ENCODE data around the gene ABLIM1. TPM values are rescaled to one million over a fixed set of nuclear protein-coding genes. Genes with fewer than 3 reads are reported as not detected.

The ABLIM1 gene
- total and polyA plus RNA-seq, 3 donors from 2014 or later, result 90.0 to 137 (median 128) TPM

GRCh38 chr10:114566064-114566463 lies 92.0 kb downstream of the ABLIM1 start:
- 92 to 96% methylated on average over 7 of the region's 7 CpGs for WGBS, 2 donors
- H3K36me3 ChIP-seq (ENCODE audit: low read depth, missing control alignments), result no peaks in the 10 kb centered on the region

GRCh38 chr10:114565066-114565465 lies 93.0 kb downstream of the ABLIM1 start:
- TF ChIP-seq POLR2A (IDR thresholded peaks at IDR 0.05) (no peak), CTCF (IDR thresholded peaks at IDR 0.05) (no peak)
- intact Hi-C loops (cut with DNase I; ENCODE audit: low total_unique reads), result no loop called here
- Histone ChIP-seq H3K9me3 (no peaks in the 10 kb centered on the region), H3K4me1 (no peaks in the 10 kb centered on the region), H3K27me3 (no peaks in the 10 kb centered on the region), H3K36me3 (ENCODE audit: low read depth, missing control alignments) (no peaks in the 10 kb centered on the region), H3K27ac (no peak overlapping the region), H3K4me3 (no peak overlapping the region)
- DNase-seq, result no peak

More at GRCh38 chr10:114566064-114566463, 92.0 kb downstream of the ABLIM1 start:
- no peaks in the 10 kb centered on the region for H3K4me1 ChIP-seq
- no peaks in the 10 kb centered on the region for H3K9me3 ChIP-seq
- H3K4me3 ChIP-seq, result no peak overlapping the region
- H3K27ac ChIP-seq, result no peak overlapping the region
- no peak for DNase-seq
- no peaks in the 10 kb centered on the region for H3K27me3 ChIP-seq
- TF ChIP-seq CTCF (IDR thresholded peaks at IDR 0.05), result no peak
- TF ChIP-seq POLR2A (IDR thresholded peaks at IDR 0.05), result no peak
- intact Hi-C loops (cut with DNase I; ENCODE audit: low total_unique reads), result no loop called here

- H3K9me3 ChIP-seq, result no peaks in the 10 kb centered on the region
- no peak for TF ChIP-seq POLR2A (IDR thresholded peaks at IDR 0.05)
- TF ChIP-seq CTCF (IDR thresholded peaks at IDR 0.05), result no peak
- H3K4me3 ChIP-seq, result no peak overlapping the region
- H3K36me3 ChIP-seq (ENCODE audit: low read depth, missing control alignments), result no peaks in the 10 kb centered on the region
- no peak overlapping the region for H3K27ac ChIP-seq
- H3K27me3 ChIP-seq, result no peaks in the 10 kb centered on the region
- 82 to 86% methylated on average over 7 of the region's 7 CpGs for WGBS, 2 donors
- intact Hi-C loops (cut with DNase I; ENCODE audit: low total_unique reads), result no loop called here
- DNase-seq, result no peak
- no peaks in the 10 kb centered on the region for H3K4me1 ChIP-seq
Measured at GRCh38 chr10:114561008-114561523, 97.0 kb downstream of the ABLIM1 start.

GRCh38 chr10:114560144-114560543 lies 97.9 kb downstream of the ABLIM1 start:
- H3K9me3 ChIP-seq, result no peaks in the 10 kb centered on the region
- H3K4me1 ChIP-seq, result no peaks in the 10 kb centered on the region
- no peaks in the 10 kb centered on the region for H3K36me3 ChIP-seq (ENCODE audit: low read depth, missing control alignments)
- no peaks in the 10 kb centered on the region for H3K27me3 ChIP-seq
- no peak overlapping the region for H3K27ac ChIP-seq
- DNase-seq, result no peak
- intact Hi-C loops (cut with DNase I; ENCODE audit: low total_unique reads), result no loop called here
- WGBS, 2 donors, result 87 to 94% methylated on average over 5 of the region's 5 CpGs
- no peak for TF ChIP-seq POLR2A (IDR thresholded peaks at IDR 0.05)
- TF ChIP-seq CTCF (IDR thresholded peaks at IDR 0.05), result no peak
- H3K4me3 ChIP-seq, result no peak overlapping the region

GRCh38 chr10:114559636-114560035 lies 98.4 kb downstream of the ABLIM1 start:
- Histone ChIP-seq H3K4me1 (no peaks in the 10 kb centered on the region), H3K36me3 (ENCODE audit: low read depth, missing control alignments) (no peaks in the 10 kb centered on the region), H3K27me3 (no peaks in the 10 kb centered on the region), H3K9me3 (no peaks in the 10 kb centered on the region), H3K27ac (no peak overlapping the region), H3K4me3 (no peak overlapping the region)
- intact Hi-C loops (cut with DNase I; ENCODE audit: low total_unique reads), result loop anchor here (10.0 kb wide), 1 partner anchor 145 kb away; no protein-coding TSS in a partner anchor
- DNase-seq, result no peak
- TF ChIP-seq CTCF (IDR thresholded peaks at IDR 0.05) (no peak), POLR2A (IDR thresholded peaks at IDR 0.05) (no peak)
- WGBS, 2 donors, result 83% methylated on average over 1 of the region's 1 CpG

Measured in testis (tissue), 3 donors.